ENCODE measurements around the gene NRF1. TPM values are rescaled to one million over a fixed set of nuclear protein-coding genes. Genes with fewer than 3 reads are reported as not detected.

NRF1 gene
- total and polyA plus RNA-seq, 9 donors = 11.5 to 33.5 (median 21.7) TPM

GRCh38 chr7:129644634-129645230 is 33.2 kb downstream of the NRF1 start:
- H3K27me3 ChIP-seq = no peaks in the 10 kb centered on the region
- no peaks in the 10 kb centered on the region for H3K9me3 ChIP-seq
- WGBS, 3 donors = 11 to 23% (median 16%) methylated on average over 2 of the region's 2 CpGs
- no peaks in the 10 kb centered on the region for H3K36me3 ChIP-seq
- no peak overlapping the region for H3K27ac ChIP-seq
- no peak for DNase-seq
- no peak overlapping the region for H3K4me3 ChIP-seq
- no peak for TF ChIP-seq EP300 (IDR thresholded peaks at IDR 0.05)
- no peak for TF ChIP-seq POLR2A (IDR thresholded peaks at IDR 0.05)
- TF ChIP-seq CTCF (IDR thresholded peaks at IDR 0.05) = peak in 2 of 3 donors; percentile 17 to 18
- intact Hi-C loops (cut with DNase I) = loop anchor here in 1 of 4 donors (10.0 kb wide), 1 partner anchor 280 kb away; no protein-coding TSS in a partner anchor
- H3K4me1 ChIP-seq (ENCODE audit: insufficient read depth) = peaks cover 4% of the 10 kb centered on the region

GRCh38 chr7:129646369-129647021 is 35.0 kb downstream of the NRF1 start:
- TF ChIP-seq CTCF (IDR thresholded peaks at IDR 0.05) = no peak
- TF ChIP-seq POLR2A (IDR thresholded peaks at IDR 0.05) = no peak
- no peak for TF ChIP-seq EP300 (IDR thresholded peaks at IDR 0.05)
- WGBS, 3 donors = 42 to 66% (median 66%) methylated on average over 4 of the region's 4 CpGs
- Histone ChIP-seq H3K4me1 (ENCODE audit: insufficient read depth) (peaks cover 1% of the 10 kb centered on the region), H3K9me3 (no peaks in the 10 kb centered on the region), H3K4me3 (no peak overlapping the region), H3K36me3 (no peaks in the 10 kb centered on the region), H3K27me3 (no peaks in the 10 kb centered on the region), H3K27ac (no peak overlapping the region)
- no peak for DNase-seq
- intact Hi-C loops (cut with DNase I) = loop anchor here in 1 of 4 donors (10.0 kb wide), 1 partner anchor 282 kb away; no protein-coding TSS in a partner anchor

GRCh38 chr7:129649128-129649690 is 37.7 kb downstream of the NRF1 start:
- no peaks in the 10 kb centered on the region for H3K9me3 ChIP-seq
- H3K36me3 ChIP-seq = no peaks in the 10 kb centered on the region
- intact Hi-C loops (cut with DNase I) = loop anchor here in 1 of 4 donors (10.0 kb wide), 1 partner anchor 284 kb away; no protein-coding TSS in a partner anchor
- no peak overlapping the region for H3K27ac ChIP-seq
- no peaks in the 10 kb centered on the region for H3K27me3 ChIP-seq
- peaks cover 1% of the 10 kb centered on the region for H3K4me1 ChIP-seq (ENCODE audit: insufficient read depth)
- TF ChIP-seq POLR2A (IDR thresholded peaks at IDR 0.05) (no peak), EP300 (IDR thresholded peaks at IDR 0.05) (no peak), CTCF (IDR thresholded peaks at IDR 0.05) (no peak)
- DNase-seq = no peak
- WGBS, 3 donors = 80 to 87% (median 85%) methylated on average over 1 of the region's 1 CpG
- no peak overlapping the region for H3K4me3 ChIP-seq

- TF ChIP-seq POLR2A (IDR thresholded peaks at IDR 0.05) = no peak
- no peak for TF ChIP-seq CTCF (IDR thresholded peaks at IDR 0.05)
- no peak for TF ChIP-seq EP300 (IDR thresholded peaks at IDR 0.05)
- intact Hi-C loops (cut with DNase I) = no loop called here
- no peaks in the 10 kb centered on the region for H3K27me3 ChIP-seq
- no peak overlapping the region for H3K27ac ChIP-seq
- DNase-seq = no peak
- 94 to 96% (median 95%) methylated on average over 5 of the region's 5 CpGs for WGBS, 3 donors
- no peak overlapping the region for H3K4me3 ChIP-seq
- H3K4me1 ChIP-seq (ENCODE audit: insufficient read depth) = peaks cover 1% of the 10 kb centered on the region
- H3K9me3 ChIP-seq = no peaks in the 10 kb centered on the region
- no peaks in the 10 kb centered on the region for H3K36me3 ChIP-seq
Observed at GRCh38 chr7:129650056-129650758, 38.7 kb downstream of the NRF1 start.

All from ovary (tissue), 9 donors.